Measurements from ENCODE around the gene CCDC134.

CCDC134 gene

GRCh38 chr22:41800348-41801146, at the start of gene CCDC134:
CCDC134 (plus strand) TSS chr22:41800679; CDS start chr22:41808891, 8,212 bp downstream.
- peak; percentile 91 for DNase-seq

- DNase-seq: no peak
Observed at GRCh38 chr22:41752011-41752970, 48.2 kb upstream of the CCDC134 start.

GRCh38 chr22:41753984-41754383, 46.5 kb upstream of the CCDC134 start:
- DNase-seq: no peak

GRCh38 chr22:41757502-41757901, 43.0 kb upstream of the CCDC134 start:
- DNase-seq: no peak

GRCh38 chr22:41758231-41758630, 42.2 kb upstream of the CCDC134 start:
- DNase-seq: no peak

- peak; percentile 20 for DNase-seq
Observed at GRCh38 chr22:41762980-41763779, 37.3 kb upstream of the CCDC134 start.

- no peak for DNase-seq
Observed at GRCh38 chr22:41766476-41766875, 34.0 kb upstream of the CCDC134 start.

- no peak for DNase-seq
Observed at GRCh38 chr22:41768430-41768829, 32.0 kb upstream of the CCDC134 start.

- DNase-seq: no peak
Observed at GRCh38 chr22:41770715-41771468, 29.6 kb upstream of the CCDC134 start.

- no peak for DNase-seq
Observed at GRCh38 chr22:41772198-41772597, 28.3 kb upstream of the CCDC134 start.

- no peak for DNase-seq
Observed at GRCh38 chr22:41772645-41773044, 27.8 kb upstream of the CCDC134 start.

- DNase-seq: no peak
Observed at GRCh38 chr22:41775338-41775737, 25.1 kb upstream of the CCDC134 start.

GRCh38 chr22:41775976-41776375, 24.5 kb upstream of the CCDC134 start:
- DNase-seq: no peak

GRCh38 chr22:41776381-41776780, 24.1 kb upstream of the CCDC134 start:
- no peak for DNase-seq

GRCh38 chr22:41777749-41778425, 22.6 kb upstream of the CCDC134 start:
- DNase-seq: no peak

- DNase-seq: peak; percentile 36
Observed at GRCh38 chr22:41779929-41780505, 20.5 kb upstream of the CCDC134 start.

GRCh38 chr22:41780746-41781505, 19.6 kb upstream of the CCDC134 start:
- DNase-seq: peak; percentile 91

GRCh38 chr22:41781507-41781906, 19.0 kb upstream of the CCDC134 start:
- no peak for DNase-seq

GRCh38 chr22:41782316-41782715, 18.2 kb upstream of the CCDC134 start:
- peak; percentile 26 for DNase-seq

- DNase-seq: no peak
Observed at GRCh38 chr22:41782751-41783150, 17.7 kb upstream of the CCDC134 start.

Data from stimulated activated CD4-positive, alpha-beta T cell treated with anti-CD3 and anti-CD28 coated beads, Interleukin-4, amount 100 ng/mL, for 24 hours (primary cell).